Lower leg skin (tissue), 4 donors: ENCODE data around the gene C9orf72. TPM values are rescaled to one million over a fixed set of nuclear protein-coding genes. Genes with fewer than 3 reads are reported as not detected.

Experiments used
- DNase-seq, 2 donors: peaks; one replicate each; pipeline ENCODE4 v3.0.0-alpha.2; 2019; ENCODE audit warnings: low spot score in 2 of 2
- H3K4me3 ChIP-seq: fragments of 200-600 bp; sonication (generic); 2 replicates; pipeline ENCODE4 v1.5.1; 2017; ENCODE audit warnings: mild to moderate bottlenecking, low read depth; ENCODE audit not compliant: poor library complexity, severe bottlenecking
- POLR2A ChIP-seq, 2 donors: fragments of 450-650 bp; IDR thresholded peaks; one replicate each; pipeline ENCODE4 v1.6.1; 2016 to 2017; ENCODE audit warnings: antibody characterized with exemption in 2 of 2, mild to moderate bottlenecking in 1 of 2, moderate library complexity in 1 of 2
- WGBS, 2 donors: methylation state at CpG; one replicate each; pipeline ENCODE4 v1.1.5; 2018; 5-methylcytosine and 5-hydroxymethylcytosine counted together
- intact Hi-C: fragments of 100-400 bp; cut with DNase I; formaldehyde crosslinking; loops from one replicate; pipeline ENCODE4 v1.15.0; 2023; ENCODE audit warnings: low total_unique reads
- total RNA-seq, 4 donors: library from RNA; depleted of rRNA; stranded (reverse); fragments of >200 nt; gene quantifications; one replicate each; pipeline ENCODE4 v1.1.0, GENCODE V29; 2016
- TF ChIP-seq, protein P1 (sequence below), 3 donors: fragments of 450-650 bp; IDR thresholded peaks; one replicate each; pipeline ENCODE4 v1.5.1; 2016; ENCODE audit warnings: antibody characterized with exemption in 3 of 3, mild to moderate bottlenecking in 3 of 3, moderate library complexity in 2 of 3

C9orf72 gene
- total RNA-seq, 4 donors from 2014 or later, result 10.3 to 16.6 (median 12.5) TPM

GRCh38 chr9:27572566-27572917 lies 739 bp downstream of the C9orf72 start:
- intact Hi-C loops, result loop anchor here (10.0 kb wide), 1 partner anchor 628 kb away; the partner anchor contains the start of gene PLAA

GRCh38 chr9:27572061-27572460 lies 1.2 kb downstream of the C9orf72 start:
- WGBS, 2 donors, result 31 to 34% methylated on average over 3 of the region's 3 CpGs
- intact Hi-C loops, result loop anchor here (10.0 kb wide), 1 partner anchor 627 kb away; the partner anchor contains the start of gene PLAA
- no peak overlapping the region for H3K4me3 ChIP-seq

More at GRCh38 chr9:27572566-27572917, 739 bp downstream of the C9orf72 start:
- DNase-seq, result peak in 1 of 2 donors; percentile 73
- TF ChIP-seq, protein P1, sequence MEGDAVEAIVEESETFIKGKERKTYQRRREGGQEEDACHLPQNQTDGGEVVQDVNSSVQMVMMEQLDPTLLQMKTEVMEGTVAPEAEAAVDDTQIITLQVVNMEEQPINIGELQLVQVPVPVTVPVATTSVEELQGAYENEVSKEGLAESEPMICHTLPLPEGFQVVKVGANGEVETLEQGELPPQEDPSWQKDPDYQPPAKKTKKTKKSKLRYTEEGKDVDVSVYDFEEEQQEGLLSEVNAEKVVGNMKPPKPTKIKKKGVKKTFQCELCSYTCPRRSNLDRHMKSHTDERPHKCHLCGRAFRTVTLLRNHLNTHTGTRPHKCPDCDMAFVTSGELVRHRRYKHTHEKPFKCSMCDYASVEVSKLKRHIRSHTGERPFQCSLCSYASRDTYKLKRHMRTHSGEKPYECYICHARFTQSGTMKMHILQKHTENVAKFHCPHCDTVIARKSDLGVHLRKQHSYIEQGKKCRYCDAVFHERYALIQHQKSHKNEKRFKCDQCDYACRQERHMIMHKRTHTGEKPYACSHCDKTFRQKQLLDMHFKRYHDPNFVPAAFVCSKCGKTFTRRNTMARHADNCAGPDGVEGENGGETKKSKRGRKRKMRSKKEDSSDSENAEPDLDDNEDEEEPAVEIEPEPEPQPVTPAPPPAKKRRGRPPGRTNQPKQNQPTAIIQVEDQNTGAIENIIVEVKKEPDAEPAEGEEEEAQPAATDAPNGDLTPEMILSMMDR (IDR thresholded peaks at IDR 0.05), result no peak
- TF ChIP-seq POLR2A (IDR thresholded peaks at IDR 0.05), result no peak
- H3K4me3 ChIP-seq, result peak overlapping the region; percentile 86
- 0 to 1% methylated on average over 6 of the region's 6 CpGs for WGBS, 2 donors

DNA sequence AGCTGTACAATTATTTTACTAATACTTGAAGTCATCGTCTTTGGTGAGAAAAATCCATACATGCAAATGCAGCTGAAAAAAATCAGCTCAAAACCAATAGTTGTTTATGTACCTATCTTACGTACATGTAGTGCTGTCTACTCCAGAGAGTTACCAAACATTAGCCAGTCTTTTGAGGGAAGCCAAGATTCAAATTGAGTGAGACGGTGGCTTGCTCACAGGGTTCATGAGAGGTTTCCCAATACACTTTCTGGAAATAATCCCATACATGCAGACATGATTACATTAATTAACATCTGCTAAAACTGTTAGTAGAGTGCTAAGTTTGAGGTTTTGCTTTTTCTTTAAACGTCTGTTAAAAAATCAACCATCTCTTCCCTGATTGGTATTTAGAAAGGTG lies 2.3 kb downstream of the C9orf72 start:
- 56 to 65% methylated on average over 4 of the region's 4 CpGs for WGBS, 2 donors
- TF ChIP-seq POLR2A (IDR thresholded peaks at IDR 0.05), result no peak
- TF ChIP-seq, protein P1 (IDR thresholded peaks at IDR 0.05), result no peak
- intact Hi-C loops, result loop anchor here (10.0 kb wide), 1 partner anchor 626 kb away; the partner anchor contains the start of gene PLAA

More at GRCh38 chr9:27572061-27572460, 1.2 kb downstream of the C9orf72 start:
- DNase-seq, result no peak
- TF ChIP-seq, protein P1 (IDR thresholded peaks at IDR 0.05), result no peak
- TF ChIP-seq POLR2A (IDR thresholded peaks at IDR 0.05), result no peak

DNA sequence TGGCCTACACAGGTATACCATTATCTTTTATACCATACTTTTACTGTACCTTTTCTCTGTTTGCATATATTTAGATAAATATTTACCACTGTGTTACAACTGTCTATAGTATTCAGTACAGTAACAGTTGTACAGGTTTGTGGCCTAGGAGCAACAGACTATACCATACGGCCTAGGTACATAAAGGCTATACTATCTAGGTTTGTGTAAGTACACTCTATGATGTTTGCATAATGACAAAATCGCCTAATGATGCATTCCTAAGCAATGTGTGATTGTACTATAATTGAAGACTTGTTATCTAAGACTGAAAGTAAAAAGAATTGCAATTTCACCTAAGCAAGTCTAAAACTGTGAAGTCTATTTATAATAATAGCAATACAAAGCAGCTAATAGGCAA lies 3.9 kb downstream of the C9orf72 start:
- TF ChIP-seq POLR2A (IDR thresholded peaks at IDR 0.05), result no peak
- TF ChIP-seq, protein P1 (IDR thresholded peaks at IDR 0.05), result no peak
- 47 to 59% methylated on average over 2 of the region's 2 CpGs for WGBS, 2 donors
- intact Hi-C loops, result no loop called here
- DNase-seq, result no peak
- H3K4me3 ChIP-seq, result no peak overlapping the region

More for the DNA sequence above, 2.3 kb downstream of the C9orf72 start:
- DNase-seq, result no peak
- H3K4me3 ChIP-seq, result no peak overlapping the region

DNA sequence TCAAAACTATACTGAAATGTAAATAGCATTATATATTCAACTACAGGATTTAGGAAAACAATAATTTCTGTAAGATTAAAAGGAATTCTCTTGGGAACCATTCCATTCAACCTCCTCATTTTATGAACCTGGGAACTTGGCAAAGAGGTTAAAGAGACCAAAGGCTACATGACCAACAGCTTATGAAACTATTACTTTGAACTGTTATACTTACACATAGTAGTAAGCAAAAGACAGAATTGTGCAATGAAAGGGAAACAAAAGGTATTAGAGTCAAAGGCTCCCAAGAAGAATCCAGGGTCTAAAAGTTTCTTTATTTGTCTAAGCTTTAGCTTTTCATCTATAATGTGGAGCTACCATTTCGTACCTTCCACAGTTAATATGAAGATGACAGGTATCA lies 7.2 kb downstream of the C9orf72 start:
- no peak overlapping the region for H3K4me3 ChIP-seq
- DNase-seq, result no peak
- 96 to 97% methylated on average over 1 of the region's 1 CpG for WGBS, 2 donors
- intact Hi-C loops, result no loop called here
- TF ChIP-seq, protein P1 (IDR thresholded peaks at IDR 0.05), result no peak
- no peak for TF ChIP-seq POLR2A (IDR thresholded peaks at IDR 0.05)

GRCh38 chr9:27565696-27566095 lies 7.6 kb downstream of the C9orf72 start:
- no peak for DNase-seq

More at GRCh38 chr9:27565696-27566095, 7.6 kb downstream of the C9orf72 start:
- TF ChIP-seq, protein P1 (IDR thresholded peaks at IDR 0.05), result no peak
- no peak for TF ChIP-seq POLR2A (IDR thresholded peaks at IDR 0.05)
- intact Hi-C loops, result no loop called here
- no peak overlapping the region for H3K4me3 ChIP-seq
